GM12801 (cell line): Measurements from ENCODE around the gene JARID2.

Source experiments
- CTCF ChIP-seq: IDR thresholded peaks from one replicate; pipeline ENCODE4 v1.5.1; 2011; ENCODE audit warnings: control low read depth; ENCODE audit not compliant: insufficient read length; ENCODE audit errors: extremely low read depth

JARID2 gene

GRCh38 chr6:15406452-15406851 is 160.6 kb downstream of the JARID2 start:
- TF ChIP-seq CTCF = no peak

- TF ChIP-seq CTCF = no peak
Measured at GRCh38 chr6:15408008-15408407, 162.1 kb downstream of the JARID2 start.

GRCh38 chr6:15408758-15409157 is 162.9 kb downstream of the JARID2 start:
- no peak for TF ChIP-seq CTCF

- no peak for TF ChIP-seq CTCF
Measured at GRCh38 chr6:15409301-15410125, 163.6 kb downstream of the JARID2 start.

GRCh38 chr6:15410126-15410391 is 164.2 kb downstream of the JARID2 start:
- TF ChIP-seq CTCF = no peak

GRCh38 chr6:15410752-15411151 is 164.9 kb downstream of the JARID2 start:
- TF ChIP-seq CTCF = no peak

GRCh38 chr6:15411766-15412165 is 165.9 kb downstream of the JARID2 start:
- TF ChIP-seq CTCF = no peak
